HEK293 (cell line): ENCODE measurements around the gene ESR2.

Experiments
- YY1 ChIP-seq: fragments of 450-650 bp; formaldehyde crosslinking; IDR thresholded peaks from 2 replicates; pipeline ENCODE4 v1.5.1; 2018; ENCODE audit warnings: missing biosample characterization, missing genetic modification characterization
- ZBTB21 ChIP-seq: fragments of 450-650 bp; formaldehyde crosslinking; IDR thresholded peaks from 2 replicates; pipeline ENCODE4 v1.5.1; 2017; ENCODE audit warnings: missing biosample characterization, missing genetic modification characterization
- ZNF112 ChIP-seq: fragments of 450-650 bp; formaldehyde crosslinking; IDR thresholded peaks from 2 replicates; pipeline ENCODE4 v1.5.0; 2017; ENCODE audit warnings: missing biosample characterization, missing genetic modification characterization
- ZNF133 ChIP-seq: fragments of 450-650 bp; formaldehyde crosslinking; IDR thresholded peaks from 2 replicates; pipeline ENCODE4 v1.5.1; 2016; ENCODE audit warnings: missing biosample characterization, missing genetic modification characterization
- ZNF404 ChIP-seq: fragments of 450-650 bp; formaldehyde crosslinking; IDR thresholded peaks from 2 replicates; pipeline ENCODE4 v1.5.1; 2017; ENCODE audit warnings: missing biosample characterization, missing genetic modification characterization
- TF ChIP-seq, protein P1 (sequence below): fragments of 450-650 bp; formaldehyde crosslinking; IDR thresholded peaks from 2 replicates; pipeline ENCODE4 v1.5.1; 2016; ENCODE audit warnings: missing biosample characterization, missing genetic modification characterization
- TF ChIP-seq, protein P2 (sequence below): sonication (generic); formaldehyde crosslinking; IDR thresholded peaks from 2 replicates; pipeline ENCODE4 v1.8.1; 2022; ENCODE audit warnings: mild to moderate bottlenecking, moderate library complexity, missing genetic modification reagents
- TF ChIP-seq, protein P3 (sequence below): fragments of 450-650 bp; formaldehyde crosslinking; IDR thresholded peaks from 2 replicates; pipeline ENCODE4 v1.5.1; 2016; ENCODE audit warnings: missing biosample characterization, missing genetic modification characterization
- TF ChIP-seq, protein P4 (sequence below): fragments of 450-650 bp; formaldehyde crosslinking; IDR thresholded peaks from 2 replicates; pipeline ENCODE4 v1.5.1; 2016; ENCODE audit warnings: missing biosample characterization, missing genetic modification characterization, low read depth

DNA sequence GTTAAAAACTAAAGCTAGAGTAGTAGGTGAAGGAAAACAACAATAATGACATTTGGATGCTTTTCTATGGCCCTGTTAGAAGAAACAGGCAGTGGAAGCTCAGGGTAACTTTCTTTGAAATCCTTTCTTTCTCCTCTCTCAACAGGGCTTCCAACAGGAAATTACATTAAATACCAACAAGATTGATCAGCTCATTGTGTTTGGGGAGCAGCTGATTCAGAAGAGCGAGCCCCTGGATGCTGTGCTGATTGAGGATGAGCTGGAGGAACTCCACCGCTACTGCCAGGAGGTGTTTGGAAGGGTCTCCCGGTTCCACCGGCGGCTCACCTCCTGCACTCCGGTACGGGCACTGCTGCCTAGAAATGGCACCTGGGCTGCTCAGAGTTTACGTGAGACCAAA is 81.5 kb downstream of the ESR2 start:
- TF ChIP-seq, protein P1, sequence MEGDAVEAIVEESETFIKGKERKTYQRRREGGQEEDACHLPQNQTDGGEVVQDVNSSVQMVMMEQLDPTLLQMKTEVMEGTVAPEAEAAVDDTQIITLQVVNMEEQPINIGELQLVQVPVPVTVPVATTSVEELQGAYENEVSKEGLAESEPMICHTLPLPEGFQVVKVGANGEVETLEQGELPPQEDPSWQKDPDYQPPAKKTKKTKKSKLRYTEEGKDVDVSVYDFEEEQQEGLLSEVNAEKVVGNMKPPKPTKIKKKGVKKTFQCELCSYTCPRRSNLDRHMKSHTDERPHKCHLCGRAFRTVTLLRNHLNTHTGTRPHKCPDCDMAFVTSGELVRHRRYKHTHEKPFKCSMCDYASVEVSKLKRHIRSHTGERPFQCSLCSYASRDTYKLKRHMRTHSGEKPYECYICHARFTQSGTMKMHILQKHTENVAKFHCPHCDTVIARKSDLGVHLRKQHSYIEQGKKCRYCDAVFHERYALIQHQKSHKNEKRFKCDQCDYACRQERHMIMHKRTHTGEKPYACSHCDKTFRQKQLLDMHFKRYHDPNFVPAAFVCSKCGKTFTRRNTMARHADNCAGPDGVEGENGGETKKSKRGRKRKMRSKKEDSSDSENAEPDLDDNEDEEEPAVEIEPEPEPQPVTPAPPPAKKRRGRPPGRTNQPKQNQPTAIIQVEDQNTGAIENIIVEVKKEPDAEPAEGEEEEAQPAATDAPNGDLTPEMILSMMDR, result no peak
- TF ChIP-seq ZBTB21 (tag by site-specific recombination) (no peak), ZNF404 (tag by site-specific recombination) (no peak), YY1 (tag by site-specific recombination) (no peak), ZNF133 (tag by site-specific recombination) (no peak), ZNF112 (no peak)
- TF ChIP-seq, protein P2, sequence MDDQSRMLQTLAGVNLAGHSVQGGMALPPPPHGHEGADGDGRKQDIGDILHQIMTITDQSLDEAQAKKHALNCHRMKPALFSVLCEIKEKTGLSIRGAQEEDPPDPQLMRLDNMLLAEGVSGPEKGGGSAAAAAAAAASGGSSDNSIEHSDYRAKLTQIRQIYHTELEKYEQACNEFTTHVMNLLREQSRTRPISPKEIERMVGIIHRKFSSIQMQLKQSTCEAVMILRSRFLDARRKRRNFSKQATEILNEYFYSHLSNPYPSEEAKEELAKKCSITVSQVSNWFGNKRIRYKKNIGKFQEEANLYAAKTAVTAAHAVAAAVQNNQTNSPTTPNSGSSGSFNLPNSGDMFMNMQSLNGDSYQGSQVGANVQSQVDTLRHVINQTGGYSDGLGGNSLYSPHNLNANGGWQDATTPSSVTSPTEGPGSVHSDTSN, result no peak
- TF ChIP-seq, protein P3, sequence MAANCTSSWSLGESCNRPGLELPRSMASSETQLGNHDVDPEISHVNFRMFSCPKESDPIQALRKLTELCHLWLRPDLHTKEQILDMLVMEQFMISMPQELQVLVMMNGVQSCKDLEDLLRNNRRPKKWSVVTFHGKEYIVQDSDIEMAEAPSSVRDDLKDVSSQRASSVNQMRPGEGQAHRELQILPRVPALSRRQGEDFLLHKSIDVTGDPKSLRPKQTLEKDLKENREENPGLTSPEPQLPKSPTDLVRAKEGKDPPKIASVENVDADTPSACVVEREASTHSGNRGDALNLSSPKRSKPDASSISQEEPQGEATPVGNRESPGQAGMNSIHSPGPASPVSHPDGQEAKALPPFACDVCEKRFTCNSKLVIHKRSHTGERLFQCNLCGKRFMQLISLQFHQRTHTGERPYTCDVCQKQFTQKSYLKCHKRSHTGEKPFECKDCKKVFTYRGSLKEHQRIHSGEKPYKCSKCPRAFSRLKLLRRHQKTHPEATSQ (tag by site-specific recombination), result no peak
- TF ChIP-seq, protein P4, sequence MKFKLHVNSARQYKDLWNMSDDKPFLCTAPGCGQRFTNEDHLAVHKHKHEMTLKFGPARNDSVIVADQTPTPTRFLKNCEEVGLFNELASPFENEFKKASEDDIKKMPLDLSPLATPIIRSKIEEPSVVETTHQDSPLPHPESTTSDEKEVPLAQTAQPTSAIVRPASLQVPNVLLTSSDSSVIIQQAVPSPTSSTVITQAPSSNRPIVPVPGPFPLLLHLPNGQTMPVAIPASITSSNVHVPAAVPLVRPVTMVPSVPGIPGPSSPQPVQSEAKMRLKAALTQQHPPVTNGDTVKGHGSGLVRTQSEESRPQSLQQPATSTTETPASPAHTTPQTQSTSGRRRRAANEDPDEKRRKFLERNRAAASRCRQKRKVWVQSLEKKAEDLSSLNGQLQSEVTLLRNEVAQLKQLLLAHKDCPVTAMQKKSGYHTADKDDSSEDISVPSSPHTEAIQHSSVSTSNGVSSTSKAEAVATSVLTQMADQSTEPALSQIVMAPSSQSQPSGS, result no peak
